ENCODE results near the gene HDAC11.

- TF ChIP-seq CTCF (IDR thresholded peaks at IDR 0.05): no peak
- no peak for TF ChIP-seq POLR2A (IDR thresholded peaks at IDR 0.05)
Measured at GRCh38 chr3:13538520-13539291, 58.6 kb downstream of the HDAC11 start.

Data from heart left ventricle (tissue), 13 donors.